ENCODE measurements around the gene TBC1D9. TPM values are rescaled to one million over a fixed set of nuclear protein-coding genes. Genes with fewer than 3 reads are reported as not detected.

The TBC1D9 gene
- polyA plus RNA-seq, 1 of the 3 experiments (the other 2 are of a cell fraction) = 13.5 TPM

- CTCF ChIA-PET = interaction anchor here (1.1 to 2.9 kb wide), 2 partner anchors 10 to 13 kb away, joined by 3 to 14 read pairs; no protein-coding TSS in a partner anchor
- no peak overlapping the region for H2AFZ ChIP-seq (ENCODE audit: low read depth)
- no peaks in the 10 kb centered on the region; a peak in 1 of 4 replicates for H3K4me1 ChIP-seq (ENCODE audit: control insufficient read depth in 1 of 2, insufficient read depth in 2 of 2, low read depth in 1 of 2, low read length in 1 of 2)
- no peak overlapping the region for H3K4me2 ChIP-seq
- H3K9me2 ChIP-seq = no peaks in the 10 kb centered on the region
- peaks cover 42 to 45% of the 10 kb centered on the region in 2 experiments for H3K36me3 ChIP-seq (replicated peaks in 1 of 2; ENCODE audit: control insufficient read depth in 1 of 2, insufficient read depth in 2 of 2, low read length in 1 of 2)
- 89% methylated on average over 10 of the region's 33 CpGs for whole genome bisulfite sequencing (ENCODE audit: low lambda C conversion rate)
- no peaks in the 10 kb centered on the region for H3K79me2 ChIP-seq (ENCODE audit: insufficient read depth)
- DNase-seq = no peak
- peaks cover 4% of the 10 kb centered on the region for H3F3A ChIP-seq (replicated peaks; ENCODE audit: insufficient read depth)
- H3K27ac ChIP-seq (ENCODE audit: low read depth in 2 of 2, low read length in 1 of 2) = no peak overlapping the region
- POLR2A ChIA-PET = no interaction called here
- H3K9me3 ChIP-seq = no peaks in the 10 kb centered on the region
- H3K27me3 ChIP-seq (ENCODE audit: insufficient read depth) = no peaks in the 10 kb centered on the region
- H3K4me3 ChIP-seq (ENCODE audit: low read depth in 2 of 2, low read length in 1 of 2) = no peak overlapping the region
- H4K20me1 ChIP-seq (ENCODE audit: insufficient read depth) = no peaks in the 10 kb centered on the region
- no peak for TF ChIP-seq EP300 (IDR thresholded peaks at IDR 0.05; ENCODE audit: borderline replicate concordance in 1 of 2, low read depth in 1 of 2, low read length in 1 of 2)
- TF ChIP-seq JUND (IDR thresholded peaks at IDR 0.05) = no peak
- no peak for TF ChIP-seq TCF12 (IDR thresholded peaks at IDR 0.05)
- no peak for TF ChIP-seq TEAD4 (IDR thresholded peaks at IDR 0.05; ENCODE audit: borderline replicate concordance, insufficient read depth)
- TF ChIP-seq RCOR1 (IDR thresholded peaks at IDR 0.05; ENCODE audit: low read length) = no peak
- TF ChIP-seq USF2 (IDR thresholded peaks at IDR 0.05; ENCODE audit: borderline replicate concordance, low read depth, low read length) = no peak
- no peak for TF ChIP-seq RXRA (IDR thresholded peaks at IDR 0.05; ENCODE audit: borderline replicate concordance, low read depth)
- TF ChIP-seq MAX (IDR thresholded peaks at IDR 0.05; ENCODE audit: low read depth) = no peak
- TF ChIP-seq FOXJ3 (CRISPR knock-in tag; IDR thresholded peaks at IDR 0.05) = no peak
- TF ChIP-seq NRF1 (IDR thresholded peaks at IDR 0.05; ENCODE audit: low read depth, low read length) = no peak
- no peak overlapping the region for H3K9ac ChIP-seq
Observed at GRCh38 chr4:140622333-140622958, 133.7 kb downstream of the TBC1D9 start.

GRCh38 chr4:140621161-140621560 is 135.0 kb downstream of the TBC1D9 start:
- Histone ChIP-seq H3K4me3 (ENCODE audit: low read depth in 2 of 2, low read length in 1 of 2) (no peak overlapping the region), H2AFZ (ENCODE audit: low read depth) (no peak overlapping the region), H3K4me2 (no peak overlapping the region), H3K9me2 (no peaks in the 10 kb centered on the region), H3F3A (replicated peaks; ENCODE audit: insufficient read depth) (peaks cover 4% of the 10 kb centered on the region), H3K9me3 (no peaks in the 10 kb centered on the region), H3K79me2 (ENCODE audit: insufficient read depth) (no peaks in the 10 kb centered on the region), H3K27me3 (ENCODE audit: insufficient read depth) (no peaks in the 10 kb centered on the region), H3K9ac (no peak overlapping the region), H3K4me1 (ENCODE audit: control insufficient read depth in 1 of 2, insufficient read depth in 2 of 2, low read depth in 1 of 2, low read length in 1 of 2) (no peaks in the 10 kb centered on the region; a peak in 1 of 4 replicates), H4K20me1 (ENCODE audit: insufficient read depth) (no peaks in the 10 kb centered on the region), H3K27ac (ENCODE audit: low read depth in 2 of 2, low read length in 1 of 2) (no peak overlapping the region), H3K36me3 (replicated peaks in 1 of 2; ENCODE audit: control insufficient read depth in 1 of 2, insufficient read depth in 2 of 2, low read length in 1 of 2) (peaks cover 35 to 36% of the 10 kb centered on the region in 2 experiments)
- DNase-seq = no peak
- ChIA-PET CTCF (interaction anchor here (1.1 to 2.9 kb wide), 3 partner anchors 11 to 261 kb away, joined by 3 to 14 read pairs (median 3); no protein-coding TSS in a partner anchor), POLR2A (no interaction called here)
- WGBS (ENCODE audit: low lambda C conversion rate) = 96% methylated on average over 3 of the region's 3 CpGs
- no peak for TF ChIP-seq FOSL2 (IDR thresholded peaks at IDR 0.05; ENCODE audit: borderline replicate concordance, low read depth)
- no peak for TF ChIP-seq TEAD4 (IDR thresholded peaks at IDR 0.05; ENCODE audit: borderline replicate concordance, insufficient read depth)
- no peak for TF ChIP-seq NFIC (IDR thresholded peaks at IDR 0.05; ENCODE audit: borderline replicate concordance)
- TF ChIP-seq EP300 (IDR thresholded peaks at IDR 0.05; ENCODE audit: borderline replicate concordance in 1 of 2, low read depth in 1 of 2, low read length in 1 of 2) = no peak
- TF ChIP-seq REST (IDR thresholded peaks at IDR 0.05; ENCODE audit: low read depth, low read length) = no peak

Data from SK-N-SH (cell line).